ENCODE results near the gene HDAC5. TPM values are rescaled to one million over a fixed set of nuclear protein-coding genes. Genes with fewer than 3 reads are reported as not detected.
"Not testable (repeated sequence)": the region's sequence is repeated elsewhere in the genome, so short reads cannot be mapped to it uniquely, and the experiment has no call there.

The HDAC5 gene
- total RNA-seq, 1 donor from 2014 or later, result 42.0 TPM

DNA sequence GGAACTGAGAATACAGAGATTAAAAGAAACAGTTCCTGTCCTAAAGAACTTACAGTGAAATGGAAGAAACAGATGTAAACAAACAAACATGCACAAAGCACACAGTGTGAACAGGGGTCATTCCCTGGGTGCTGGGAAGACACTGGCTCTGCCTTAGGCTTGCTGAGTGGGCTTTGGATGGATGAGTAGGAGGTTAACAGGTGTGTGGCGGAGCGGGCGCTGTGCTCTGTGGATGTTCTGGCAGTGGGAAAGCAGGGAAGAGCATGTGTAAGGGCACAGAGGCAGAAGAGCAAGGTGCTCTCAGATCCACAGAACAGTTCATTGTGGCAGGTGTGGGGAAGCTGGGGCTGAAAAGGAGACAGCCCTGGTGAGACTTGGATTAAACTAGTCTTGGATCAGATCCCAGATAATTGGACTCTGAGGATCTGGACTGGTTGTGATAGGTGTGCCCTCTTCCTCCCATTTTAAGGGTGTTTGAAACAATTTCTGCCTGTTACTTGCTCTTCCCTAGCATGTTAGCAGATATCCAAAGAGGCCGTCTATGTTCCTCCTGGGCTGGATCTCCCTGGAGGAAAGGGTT, 26.4 kb upstream of the HDAC5 start:
- H3K27ac Mint-ChIP-seq (ENCODE audit: unreplicated experiment), result no peak overlapping the region
- no peak overlapping the region for H3K4me3 Mint-ChIP-seq (ENCODE audit: unreplicated experiment)
- no peak for DNase-seq (ENCODE audit: extremely low spot score, unreplicated experiment)

DNA sequence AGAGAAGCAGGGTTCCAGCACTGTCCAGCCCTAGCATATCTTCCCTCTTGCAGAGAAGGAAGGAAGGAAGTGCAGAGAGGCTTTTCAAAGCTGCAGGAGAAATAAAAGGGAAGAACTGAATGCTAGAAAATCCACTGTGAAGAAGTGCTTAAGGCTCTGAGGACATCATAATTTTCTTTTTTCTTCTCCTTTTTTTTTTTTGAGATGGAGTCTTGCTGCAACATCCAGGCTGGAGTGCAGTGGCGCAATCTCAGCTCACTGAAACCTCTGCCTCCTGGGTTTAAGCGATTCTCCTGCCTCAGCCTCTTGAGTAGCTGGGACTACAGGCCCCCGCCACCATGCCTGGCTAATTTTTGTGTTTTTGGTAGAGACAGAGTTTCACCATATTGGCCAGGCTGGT, 25.6 kb upstream of the HDAC5 start:
- not testable (repeated sequence) for H3K36me3 Mint-ChIP-seq (ENCODE audit: unreplicated experiment); DNase-seq (ENCODE audit: extremely low spot score, unreplicated experiment); H3K9me3 Mint-ChIP-seq (ENCODE audit: unreplicated experiment); H3K4me3 Mint-ChIP-seq (ENCODE audit: unreplicated experiment); H3K27me3 Mint-ChIP-seq (ENCODE audit: unreplicated experiment); H3K27ac Mint-ChIP-seq (ENCODE audit: unreplicated experiment); H3K4me1 Mint-ChIP-seq (ENCODE audit: unreplicated experiment)

More for the DNA sequence above, 26.4 kb upstream of the HDAC5 start:
- TF ChIP-seq, protein P1, sequence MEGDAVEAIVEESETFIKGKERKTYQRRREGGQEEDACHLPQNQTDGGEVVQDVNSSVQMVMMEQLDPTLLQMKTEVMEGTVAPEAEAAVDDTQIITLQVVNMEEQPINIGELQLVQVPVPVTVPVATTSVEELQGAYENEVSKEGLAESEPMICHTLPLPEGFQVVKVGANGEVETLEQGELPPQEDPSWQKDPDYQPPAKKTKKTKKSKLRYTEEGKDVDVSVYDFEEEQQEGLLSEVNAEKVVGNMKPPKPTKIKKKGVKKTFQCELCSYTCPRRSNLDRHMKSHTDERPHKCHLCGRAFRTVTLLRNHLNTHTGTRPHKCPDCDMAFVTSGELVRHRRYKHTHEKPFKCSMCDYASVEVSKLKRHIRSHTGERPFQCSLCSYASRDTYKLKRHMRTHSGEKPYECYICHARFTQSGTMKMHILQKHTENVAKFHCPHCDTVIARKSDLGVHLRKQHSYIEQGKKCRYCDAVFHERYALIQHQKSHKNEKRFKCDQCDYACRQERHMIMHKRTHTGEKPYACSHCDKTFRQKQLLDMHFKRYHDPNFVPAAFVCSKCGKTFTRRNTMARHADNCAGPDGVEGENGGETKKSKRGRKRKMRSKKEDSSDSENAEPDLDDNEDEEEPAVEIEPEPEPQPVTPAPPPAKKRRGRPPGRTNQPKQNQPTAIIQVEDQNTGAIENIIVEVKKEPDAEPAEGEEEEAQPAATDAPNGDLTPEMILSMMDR (IDR thresholded peaks at IDR 0.05), result no peak
- H3K4me1 Mint-ChIP-seq (ENCODE audit: unreplicated experiment), result no peaks in the 10 kb centered on the region
- no peaks in the 10 kb centered on the region for H3K27me3 Mint-ChIP-seq (ENCODE audit: unreplicated experiment)
- H3K9me3 Mint-ChIP-seq (ENCODE audit: unreplicated experiment), result no peaks in the 10 kb centered on the region
- H3K36me3 Mint-ChIP-seq (ENCODE audit: unreplicated experiment), result peaks cover 2% of the 10 kb centered on the region

- no peaks in the 10 kb centered on the region for H3K9me3 Mint-ChIP-seq (ENCODE audit: unreplicated experiment)
- H3K36me3 Mint-ChIP-seq (ENCODE audit: unreplicated experiment), result peaks cover 2% of the 10 kb centered on the region
- DNase-seq (ENCODE audit: extremely low spot score, unreplicated experiment), result no peak
- H3K4me1 Mint-ChIP-seq (ENCODE audit: unreplicated experiment), result no peaks in the 10 kb centered on the region
- no peak overlapping the region for H3K27ac Mint-ChIP-seq (ENCODE audit: unreplicated experiment)
- H3K4me3 Mint-ChIP-seq (ENCODE audit: unreplicated experiment), result no peak overlapping the region
- TF ChIP-seq, protein P1 (IDR thresholded peaks at IDR 0.05), result no peak
- no peaks in the 10 kb centered on the region for H3K27me3 Mint-ChIP-seq (ENCODE audit: unreplicated experiment)
Observed at GRCh38 chr17:44147812-44148211, 24.4 kb upstream of the HDAC5 start.

DNA sequence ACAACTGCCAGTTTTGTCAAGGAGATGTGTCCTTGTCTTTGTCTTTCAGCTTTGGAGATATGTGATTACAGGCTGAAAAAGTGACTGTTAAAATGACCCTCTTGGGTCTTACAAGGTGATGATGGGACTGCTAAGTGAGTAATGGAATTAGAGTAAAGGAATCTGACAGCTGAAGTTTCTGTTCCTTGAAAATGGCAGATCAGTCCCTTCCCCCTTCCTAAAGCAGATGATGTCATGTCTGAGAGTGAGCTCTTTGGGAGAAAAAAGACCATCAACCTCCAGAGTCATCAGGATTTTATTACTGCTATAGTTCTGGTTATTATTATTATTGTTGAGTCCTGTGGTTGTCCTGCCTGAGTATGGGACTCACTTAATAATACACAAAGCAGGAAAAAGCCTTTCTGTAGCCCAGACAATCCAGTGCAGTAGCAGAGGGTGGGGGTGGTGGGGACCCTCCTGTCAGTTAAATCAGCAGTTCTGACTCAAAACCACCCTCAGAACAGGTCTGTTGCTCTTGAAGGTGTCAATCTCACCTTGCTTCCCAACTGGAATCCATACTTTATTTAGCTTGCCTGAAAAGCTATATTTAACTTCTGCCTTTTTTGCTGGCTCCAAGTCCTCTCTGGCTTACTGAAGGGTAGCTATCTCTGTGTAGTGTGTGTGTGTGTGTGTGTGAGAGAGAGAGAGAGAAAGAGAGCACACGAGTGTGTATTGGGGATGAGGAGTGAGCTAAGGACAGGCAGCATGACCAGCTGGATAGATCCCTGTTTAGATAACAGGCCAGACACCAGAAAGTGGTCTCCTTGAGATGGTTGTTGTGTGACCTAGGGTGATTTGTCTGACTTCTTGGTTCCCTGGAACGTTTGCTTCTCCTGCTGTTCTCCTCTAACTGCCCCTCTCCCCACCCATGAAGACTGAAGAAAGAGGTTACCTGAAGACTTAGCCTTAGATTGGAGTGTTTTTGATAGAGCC, 23.2 kb upstream of the HDAC5 start:
- peaks cover 2% of the 10 kb centered on the region for H3K36me3 Mint-ChIP-seq (ENCODE audit: unreplicated experiment)
- H3K9me3 Mint-ChIP-seq (ENCODE audit: unreplicated experiment), result no peaks in the 10 kb centered on the region
- peaks cover 6% of the 10 kb centered on the region for H3K4me1 Mint-ChIP-seq (ENCODE audit: unreplicated experiment)
- H3K4me3 Mint-ChIP-seq (ENCODE audit: unreplicated experiment), result no peak overlapping the region
- no peak for DNase-seq (ENCODE audit: extremely low spot score, unreplicated experiment)
- TF ChIP-seq, protein P1 (IDR thresholded peaks at IDR 0.05), result no peak
- H3K27ac Mint-ChIP-seq (ENCODE audit: unreplicated experiment), result no peak overlapping the region
- no peaks in the 10 kb centered on the region for H3K27me3 Mint-ChIP-seq (ENCODE audit: unreplicated experiment)

DNA sequence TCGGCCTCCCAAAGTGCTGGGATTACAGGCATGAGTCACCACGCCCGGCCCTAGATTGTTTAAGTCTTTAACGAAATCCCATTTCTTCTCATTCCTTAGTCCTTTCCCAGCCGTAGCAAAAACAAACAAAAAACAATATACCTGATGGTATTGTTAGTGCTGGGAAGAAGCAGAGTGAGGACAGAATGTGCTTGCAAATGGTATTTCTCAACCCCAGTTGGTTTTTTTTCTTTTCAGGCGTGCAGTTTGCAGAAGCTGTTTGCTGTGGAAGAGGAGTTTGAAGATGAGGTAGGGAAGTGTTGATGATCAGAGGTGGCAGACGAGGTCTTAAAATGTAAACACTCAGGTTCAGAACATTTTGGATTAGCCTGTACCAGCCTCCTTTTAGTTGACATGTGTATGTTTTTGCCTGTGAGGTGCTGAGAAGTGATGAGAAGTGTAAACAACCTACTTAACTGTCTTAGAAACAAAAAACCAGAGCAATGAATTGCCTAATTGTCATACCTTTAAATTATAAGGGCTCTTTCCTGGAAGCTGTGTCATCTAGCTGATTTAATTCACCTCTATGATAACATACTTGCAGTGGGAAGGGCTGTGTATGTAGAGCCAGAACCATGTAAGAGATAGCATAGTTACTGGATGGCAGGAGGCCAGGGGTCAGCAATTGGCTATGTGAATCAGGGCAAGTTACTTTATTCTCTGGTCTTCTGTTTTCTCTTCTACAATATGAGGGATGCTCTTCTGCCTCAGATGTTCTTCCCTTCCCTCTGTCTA, 21.7 kb upstream of the HDAC5 start:
- Mint-ChIP-seq H3K4me3 (ENCODE audit: unreplicated experiment) (no peak overlapping the region), H3K36me3 (ENCODE audit: unreplicated experiment) (peaks cover 2% of the 10 kb centered on the region), H3K27me3 (ENCODE audit: unreplicated experiment) (no peaks in the 10 kb centered on the region), H3K9me3 (ENCODE audit: unreplicated experiment) (no peaks in the 10 kb centered on the region), H3K4me1 (ENCODE audit: unreplicated experiment) (peaks cover 6% of the 10 kb centered on the region), H3K27ac (ENCODE audit: unreplicated experiment) (no peak overlapping the region)
- TF ChIP-seq, protein P1 (IDR thresholded peaks at IDR 0.05), result no peak
- no peak for DNase-seq (ENCODE audit: extremely low spot score, unreplicated experiment)

DNA sequence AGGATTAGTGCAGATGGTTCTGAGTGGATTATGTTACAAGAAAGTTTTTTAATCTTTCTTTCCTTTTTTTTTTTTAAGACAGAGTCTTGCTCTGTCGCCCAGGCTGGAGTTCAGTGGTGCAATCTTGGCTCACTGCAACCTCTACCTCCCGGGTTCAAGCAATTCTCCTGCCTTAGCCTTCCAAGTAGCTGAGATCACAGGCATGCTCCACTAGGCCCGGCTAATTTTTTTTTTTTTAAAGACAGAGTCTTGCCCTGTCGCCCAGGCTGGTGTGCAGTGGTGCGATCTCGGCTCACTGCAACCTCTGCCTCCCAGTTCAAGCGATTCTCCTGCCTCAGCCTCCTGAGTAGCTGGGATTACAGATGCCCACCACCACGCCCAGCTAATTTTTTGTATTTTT, 20.5 kb upstream of the HDAC5 start:
- H3K27me3 Mint-ChIP-seq (ENCODE audit: unreplicated experiment); H3K4me1 Mint-ChIP-seq (ENCODE audit: unreplicated experiment); H3K9me3 Mint-ChIP-seq (ENCODE audit: unreplicated experiment); DNase-seq (ENCODE audit: extremely low spot score, unreplicated experiment); H3K27ac Mint-ChIP-seq (ENCODE audit: unreplicated experiment); H3K4me3 Mint-ChIP-seq (ENCODE audit: unreplicated experiment); H3K36me3 Mint-ChIP-seq (ENCODE audit: unreplicated experiment): not testable (repeated sequence)

Data from osteocyte (in vitro differentiated cells).